NOMO-1 (cell line): ENCODE data around the gene ASIC2.

Experiments used
- DNase-seq, 2 experiments: peaks; one replicate each; lab custom pipeline; 2025; ENCODE audit not compliant: unreplicated experiment in 2 of 2; lab: John Stamatoyannopoulos, UW

ASIC2 gene

GRCh38 chr17:33290253-33290652 lies 2.8 kb downstream of the ASIC2 start:
- DNase-seq = no peak

GRCh38 chr17:33288954-33289353 lies 4.1 kb downstream of the ASIC2 start:
- DNase-seq = no peak

- no peak for DNase-seq
Measured at GRCh38 chr17:33287096-33287725, 5.9 kb downstream of the ASIC2 start.

- no peak for DNase-seq
Measured at GRCh38 chr17:33285413-33285812, 7.7 kb downstream of the ASIC2 start.

GRCh38 chr17:33284022-33284421 lies 9.1 kb downstream of the ASIC2 start:
- peak; percentile 25 to 77 for DNase-seq

- no peak for DNase-seq
Measured at GRCh38 chr17:33280162-33280943, 12.7 kb downstream of the ASIC2 start.

GRCh38 chr17:33277436-33278100 lies 15.5 kb downstream of the ASIC2 start:
- no peak for DNase-seq

GRCh38 chr17:33273743-33274410 lies 19.2 kb downstream of the ASIC2 start:
- DNase-seq = no peak

- DNase-seq = no peak
Measured at GRCh38 chr17:33273271-33273670, 19.8 kb downstream of the ASIC2 start.

- no peak for DNase-seq
Measured at GRCh38 chr17:33272438-33272837, 20.7 kb downstream of the ASIC2 start.

- no peak for DNase-seq
Measured at GRCh38 chr17:33269337-33270060, 23.6 kb downstream of the ASIC2 start.

- no peak for DNase-seq
Measured at GRCh38 chr17:33267851-33268548, 25.1 kb downstream of the ASIC2 start.

- no peak for DNase-seq
Measured at GRCh38 chr17:33267271-33267790, 25.8 kb downstream of the ASIC2 start.

- no peak for DNase-seq
Measured at GRCh38 chr17:33266611-33267010, 26.5 kb downstream of the ASIC2 start.

- DNase-seq = no peak
Measured at GRCh38 chr17:33266116-33266515, 27.0 kb downstream of the ASIC2 start.

- peak; percentile 79 to 86 for DNase-seq
Measured at GRCh38 chr17:33263396-33263795, 29.7 kb downstream of the ASIC2 start.

GRCh38 chr17:33262266-33263123 lies 30.6 kb downstream of the ASIC2 start:
- DNase-seq = no peak

- no peak for DNase-seq
Measured at GRCh38 chr17:33261820-33262219, 31.3 kb downstream of the ASIC2 start.

GRCh38 chr17:33260638-33261037 lies 32.5 kb downstream of the ASIC2 start:
- no peak for DNase-seq
